Hepatocyte (in vitro differentiated cells): Measurements from ENCODE around the gene CRMP1.

Experiments
- CTCF ChIP-seq: fragments of 200-600 bp; sonication (generic); IDR thresholded peaks from 2 replicates; pipeline ENCODE4 v1.5.1; 2016; ENCODE audit warnings: antibody characterized with exemption, mild to moderate bottlenecking; ENCODE audit not compliant: poor library complexity
- EZH2 ChIP-seq: fragments of 200-600 bp; sonication (generic); IDR thresholded peaks from 2 replicates; pipeline ENCODE4 v1.6.1; 2016; ENCODE audit warnings: antibody characterized with exemption, mild to moderate bottlenecking, borderline replicate concordance
- EZH2phosphoT487 ChIP-seq: fragments of 200-600 bp; sonication (generic); IDR thresholded peaks from one replicate; pipeline ENCODE4 v1.6.1; 2018; ENCODE audit warnings: antibody characterized with exemption, mild to moderate bottlenecking, low read depth, moderate library complexity; ENCODE audit not compliant: unreplicated experiment, severe bottlenecking

GRCh38 chr4:5784960-5785611 is 107.8 kb downstream of the CRMP1 start:
- TF ChIP-seq CTCF (no peak), EZH2 (no peak), EZH2phosphoT487 (no peak)
